Small intestine (tissue), 7 donors: ENCODE data around the gene PRKAR1B. TPM values are rescaled to one million over a fixed set of nuclear protein-coding genes. Genes with fewer than 3 reads are reported as not detected.
"Not testable (repeated sequence)": the region's sequence is repeated elsewhere in the genome, so short reads cannot be mapped to it uniquely, and the experiment has no call there.

Experiments used
- DNase-seq, 2 donors: peaks; one replicate each; pipeline versions ENCODE4 v3.0.0 to v3.0.0-alpha.2; 2013
- FAIRE-seq: peaks from 2 replicates; lab custom pipeline; 2012; peaks lifted over from hg19 to GRCh38; lab: Jason Lieb, UNC
- H3K27ac ChIP-seq, 3 donors: one replicate each; pipeline ENCODE4 v1.5.1; 2013; ENCODE audit warnings: low read length in 2 of 3, mild to moderate bottlenecking in 2 of 3, control low read depth in 1 of 3, inconsistent platforms in 1 of 3, low read depth in 1 of 3, moderate library complexity in 1 of 3
- H3K27me3 ChIP-seq, 3 donors: one replicate each; pipeline ENCODE4 v1.6.1; 2013; ENCODE audit warnings: low read length in 3 of 3, inconsistent platforms in 1 of 3; ENCODE audit not compliant: control insufficient read depth in 3 of 3, insufficient read depth in 3 of 3
- H3K36me3 ChIP-seq, 3 donors: one replicate each; pipeline ENCODE4 v1.6.1; 2013; ENCODE audit warnings: low read length in 3 of 3, inconsistent platforms in 1 of 3, low read depth in 1 of 3, mild to moderate bottlenecking in 1 of 3, moderate library complexity in 1 of 3; ENCODE audit not compliant: control insufficient read depth in 3 of 3, insufficient read depth in 2 of 3
- H3K4me1 ChIP-seq, 3 donors: one replicate each; pipeline ENCODE4 v1.6.1; 2013; ENCODE audit warnings: low read length in 2 of 3, inconsistent platforms in 1 of 3, low read depth in 1 of 3, mild to moderate bottlenecking in 1 of 3, moderate library complexity in 1 of 3; ENCODE audit not compliant: control insufficient read depth in 3 of 3, insufficient read depth in 2 of 3
- H3K4me3 ChIP-seq, 3 donors: one replicate each; pipeline ENCODE4 v1.5.1; 2013; ENCODE audit warnings: low read length in 3 of 3, control low read depth in 1 of 3, inconsistent platforms in 1 of 3, low read depth in 1 of 3, mild to moderate bottlenecking in 1 of 3, moderate library complexity in 1 of 3
- H3K9me3 ChIP-seq, 2 donors: one replicate each; pipeline ENCODE4 v1.6.1; 2013; ENCODE audit warnings: low read depth in 1 of 2, low read length in 1 of 2; ENCODE audit not compliant: control insufficient read depth in 2 of 2, insufficient read depth in 1 of 2
- WGBS, 3 donors: extraction: QIAGEN DNeasy Blood & Tissue Kit; methylation state at CpG; one replicate each; pipeline ENCODE4 v1.1.7; 2013; 5-methylcytosine and 5-hydroxymethylcytosine counted together
- polyA plus RNA-seq, 4 donors: library from polyadenylated mRNA; stranded (reverse) in 3 of 4; unstranded in 1 of 4; fragments of 200-250 nt in 3 of 4; fragments of 120-200 nt in 1 of 4; gene quantifications; one replicate each; pipeline versions ENCODE4 v1.2.1 to v1.2.3, GENCODE V29; 2013
- donor health status: healthy with polysubstance abuse.
- donor health status: control.
- donor health status: control.
- donor health status: Bipolar disorder and iron deficiency.
- donor health status: healthy.

PRKAR1B gene
- polyA plus RNA-seq, 4 donors = 9.5 to 32.3 (median 18.6) TPM

DNA sequence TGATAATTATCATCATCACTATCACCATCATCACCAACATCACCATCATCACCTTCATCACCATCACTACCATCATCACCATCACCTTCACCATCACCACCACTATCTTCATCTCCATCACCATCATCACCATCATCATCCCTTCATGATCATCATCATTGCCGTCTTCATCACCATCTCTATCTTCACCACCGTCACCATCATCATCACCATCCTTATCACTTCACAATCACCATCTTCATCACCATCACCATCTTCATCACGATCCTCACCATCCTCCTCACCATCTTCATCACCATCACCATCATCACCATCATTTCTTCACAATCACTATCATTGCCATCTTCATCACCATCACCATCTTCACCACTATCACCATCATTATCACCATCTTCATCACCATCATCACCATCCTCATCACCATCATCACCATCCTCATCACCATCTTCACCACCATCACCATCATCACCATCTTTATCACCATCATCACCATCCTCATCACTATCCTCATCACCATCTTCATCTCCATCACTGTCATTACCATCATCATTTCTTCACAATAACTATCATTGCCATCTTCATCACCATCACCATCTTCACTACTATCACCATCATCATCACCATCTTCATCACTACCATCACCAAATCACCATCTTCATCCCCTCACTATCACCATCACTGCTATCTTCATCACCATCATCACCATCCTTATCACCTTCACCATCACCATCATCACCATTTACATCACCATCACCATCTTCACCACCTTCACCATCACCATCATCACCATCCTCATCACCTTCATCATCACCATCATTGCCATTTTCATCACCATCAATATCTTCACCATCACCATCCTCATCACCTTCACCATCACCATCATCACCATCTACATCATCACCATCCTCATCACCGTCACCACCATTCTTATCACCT, 73.0 kb downstream of the PRKAR1B start:
- Histone ChIP-seq H3K27me3 (no peaks in the 10 kb centered on the region), H3K9me3 (peaks cover 0 to 16% of the 10 kb centered on the region in 2 donors), H3K4me1 (no peaks in the 10 kb centered on the region), H3K36me3 (peaks cover 0 to 35% (median 0%) of the 10 kb centered on the region in 3 donors), H3K27ac (no peak overlapping the region), H3K4me3 (no peak overlapping the region)
- no peak for FAIRE-seq
- 96 to 97% (median 97%) methylated on average over 4 of the region's 4 CpGs for whole genome bisulfite sequencing, 3 donors
- no peak for DNase-seq

DNA sequence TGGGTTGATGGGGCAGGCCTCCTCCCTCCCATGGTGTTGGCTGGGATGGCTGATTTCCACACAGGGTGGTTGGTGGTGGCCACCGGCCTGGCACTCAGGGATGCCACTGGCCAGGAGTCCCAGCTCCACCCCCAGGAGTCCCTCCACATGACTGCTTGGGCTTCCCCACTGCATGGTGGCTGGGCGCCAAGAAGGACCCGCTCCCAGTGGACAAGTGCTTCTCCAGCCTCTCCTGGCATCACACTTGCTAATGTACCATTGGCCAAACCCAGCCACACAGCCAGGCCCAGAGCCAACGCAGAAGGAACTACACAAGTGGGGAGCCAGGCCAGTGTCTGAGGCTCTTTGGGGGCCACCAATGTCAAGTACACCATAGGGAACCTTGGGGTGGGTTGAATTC, 74.2 kb downstream of the PRKAR1B start:
- FAIRE-seq (no peak), DNase-seq (no peak)
- Histone ChIP-seq H3K4me3 (no peak overlapping the region), H3K27me3 (no peaks in the 10 kb centered on the region), H3K36me3 (peaks cover 0 to 32% (median 0%) of the 10 kb centered on the region in 3 donors), H3K27ac (no peak overlapping the region), H3K4me1 (no peaks in the 10 kb centered on the region), H3K9me3 (peaks cover 0 to 17% of the 10 kb centered on the region in 2 donors)
- WGBS, 3 donors = 99 to 100% (median 100%) methylated on average over 4 of the region's 4 CpGs

DNA sequence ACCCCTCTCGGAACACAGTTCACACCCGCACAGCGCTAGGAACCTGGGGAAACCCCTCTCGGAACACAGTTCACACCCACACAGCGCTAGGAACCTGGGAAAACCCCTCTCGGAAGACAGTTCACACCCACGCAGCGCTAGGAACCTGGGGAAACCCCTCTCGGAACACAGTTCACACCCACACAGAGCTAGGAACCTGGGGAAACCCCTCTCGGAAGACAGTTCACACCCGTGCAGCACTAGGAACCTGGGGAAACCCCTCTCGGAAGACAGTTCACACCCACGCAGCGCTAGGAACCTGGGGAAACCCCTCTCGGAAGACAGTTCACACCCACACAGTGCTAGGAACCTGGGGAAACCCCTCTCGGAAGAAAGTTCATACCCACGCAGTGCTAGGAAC, 74.9 kb downstream of the PRKAR1B start:
- not testable (repeated sequence) for H3K4me1 ChIP-seq, H3K27ac ChIP-seq, H3K4me3 ChIP-seq, FAIRE-seq, DNase-seq, H3K27me3 ChIP-seq
- Histone ChIP-seq H3K9me3 (peaks cover 0 to 19% of the 10 kb centered on the region in 2 donors), H3K36me3 (peaks cover 0 to 31% (median 0%) of the 10 kb centered on the region in 3 donors)
- 95 to 96% (median 95%) methylated on average over 17 of the region's 17 CpGs for WGBS, 3 donors

DNA sequence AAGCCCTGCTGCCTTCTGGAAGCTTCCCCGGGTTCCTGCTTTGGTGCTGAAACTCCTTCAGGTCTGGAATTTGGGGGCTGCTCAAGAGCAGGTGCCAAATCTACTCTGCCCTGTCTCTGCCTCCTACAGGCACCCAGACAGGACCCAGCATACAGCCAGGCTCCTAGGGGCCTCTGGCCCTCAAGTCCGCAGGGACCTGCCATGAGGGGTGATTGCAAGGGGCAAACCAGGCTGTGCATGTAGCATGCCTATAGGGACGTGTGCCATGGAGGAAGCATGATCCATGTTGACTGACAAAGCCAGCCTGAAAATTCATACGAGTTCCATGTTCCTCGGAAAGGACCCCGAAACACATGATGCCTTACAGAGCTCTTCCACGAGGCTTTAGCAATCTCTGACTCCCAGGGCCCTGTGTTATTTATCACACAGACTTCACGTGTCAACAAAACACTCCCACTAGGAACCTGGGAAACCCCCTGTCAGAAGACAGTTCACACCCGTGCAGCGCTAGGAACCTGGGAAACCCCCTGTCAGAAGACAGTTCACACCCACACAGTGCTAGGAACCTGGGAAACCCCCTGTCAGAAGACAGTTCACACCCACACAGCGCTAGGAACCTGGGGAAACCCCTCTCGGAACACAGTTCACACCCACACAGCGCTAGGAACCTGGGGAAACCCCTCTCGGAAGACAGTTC, 75.9 kb downstream of the PRKAR1B start:
- no peak for FAIRE-seq
- Histone ChIP-seq H3K27ac (no peak overlapping the region), H3K4me1 (no peaks in the 10 kb centered on the region), H3K27me3 (no peaks in the 10 kb centered on the region), H3K36me3 (peaks cover 0 to 39% (median 0%) of the 10 kb centered on the region in 3 donors), H3K4me3 (no peak overlapping the region), H3K9me3 (peaks cover 0 to 19% of the 10 kb centered on the region in 2 donors)
- DNase-seq = no peak
- 78 to 88% (median 86%) methylated on average over 12 to 14 of the region's 14 CpGs for WGBS, 3 donors

DNA sequence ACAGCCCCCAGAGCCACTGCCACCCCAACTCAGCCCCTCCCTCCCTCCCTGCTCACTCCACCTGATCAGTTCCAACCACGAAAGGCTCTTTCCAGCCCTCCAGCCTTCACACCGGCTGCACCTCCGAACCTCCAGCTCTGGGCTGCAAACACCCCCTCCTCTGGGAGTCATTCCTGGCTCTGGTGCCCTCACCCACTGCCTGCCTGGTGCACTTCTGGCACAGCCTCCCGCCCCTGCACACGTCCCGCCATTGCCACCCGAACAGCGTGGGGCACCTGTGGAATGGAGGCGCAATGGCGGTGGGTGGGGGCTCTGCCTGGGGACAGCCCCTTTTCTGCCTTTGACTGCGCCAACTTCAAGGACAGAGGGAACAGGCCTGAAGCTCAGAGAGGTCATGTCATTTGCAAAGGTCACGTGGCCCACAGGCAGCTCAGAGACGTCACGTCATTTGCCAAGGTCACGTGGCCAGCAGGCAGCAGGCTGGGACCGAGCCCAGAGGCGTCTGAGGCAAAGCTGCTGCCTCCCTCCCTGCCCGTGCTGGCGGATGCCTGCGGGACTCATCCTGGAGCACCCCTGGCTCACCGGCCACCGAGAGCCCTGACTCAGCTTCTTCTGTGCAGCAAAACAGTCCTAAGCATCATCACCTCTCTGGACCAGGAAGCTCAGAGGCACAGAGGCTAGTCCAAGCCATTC, 76.6 kb downstream of the PRKAR1B start:
- FAIRE-seq (no peak), DNase-seq (no peak)
- Histone ChIP-seq H3K4me3 (no peak overlapping the region), H3K4me1 (no peaks in the 10 kb centered on the region), H3K9me3 (peaks cover 0 to 19% of the 10 kb centered on the region in 2 donors), H3K27me3 (no peaks in the 10 kb centered on the region), H3K36me3 (peaks cover 0 to 40% (median 0%) of the 10 kb centered on the region in 3 donors), H3K27ac (no peak overlapping the region)
- 88 to 94% (median 89%) methylated on average over 22 of the region's 22 CpGs for WGBS, 3 donors

DNA sequence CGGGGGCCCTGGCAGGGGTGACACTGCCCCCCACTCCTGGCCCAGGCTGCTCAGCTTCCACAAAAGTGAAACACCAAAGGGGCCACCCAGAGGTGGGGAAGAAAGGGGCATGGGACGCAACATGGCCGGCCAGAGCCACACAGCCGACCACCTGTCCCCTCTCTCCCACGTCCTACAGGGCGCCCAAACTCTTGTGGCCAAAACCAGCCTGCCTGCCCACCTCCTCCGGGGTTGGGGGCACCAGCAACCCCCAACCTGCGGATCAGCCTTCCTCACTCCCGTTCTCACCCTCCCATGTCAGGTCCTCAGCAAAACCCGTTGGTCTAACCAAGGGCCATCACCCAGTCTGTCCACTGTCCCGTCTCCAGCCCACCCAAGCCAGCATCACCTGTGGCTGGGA, 80.1 kb downstream of the PRKAR1B start:
- H3K4me1 ChIP-seq = no peaks in the 10 kb centered on the region
- no peak overlapping the region for H3K4me3 ChIP-seq
- H3K36me3 ChIP-seq = peaks cover 0 to 50% (median 0%) of the 10 kb centered on the region in 3 donors
- DNase-seq = no peak
- no peak for FAIRE-seq
- H3K27ac ChIP-seq = no peak overlapping the region
- WGBS, 3 donors = 93 to 96% (median 94%) methylated on average over 11 of the region's 11 CpGs
- H3K27me3 ChIP-seq = no peaks in the 10 kb centered on the region
- peaks cover 2 to 22% of the 10 kb centered on the region in 2 donors for H3K9me3 ChIP-seq

DNA sequence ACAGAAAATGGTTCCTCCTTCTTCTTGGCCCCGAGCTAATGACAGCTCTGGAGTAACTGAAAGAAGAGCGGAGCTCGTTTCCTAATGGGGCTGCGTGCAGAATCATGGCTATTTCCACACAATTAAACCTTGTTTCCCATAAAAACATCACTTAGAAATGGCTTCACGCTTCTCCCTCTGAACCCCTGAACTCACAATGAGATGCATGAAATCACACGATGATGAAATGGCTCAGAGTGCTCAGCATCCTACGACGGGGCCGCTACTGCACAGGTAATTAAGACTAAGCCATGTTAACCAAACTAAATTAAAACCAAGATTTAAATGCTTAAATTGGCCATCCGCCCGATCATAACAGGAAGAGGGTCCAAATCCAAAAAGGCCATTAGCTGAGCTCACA, 80.6 kb downstream of the PRKAR1B start:
- H3K4me3 ChIP-seq = no peak overlapping the region
- H3K9me3 ChIP-seq = peaks cover 2 to 23% of the 10 kb centered on the region in 2 donors
- FAIRE-seq (no peak), DNase-seq (no peak)
- H3K27ac ChIP-seq = no peak overlapping the region
- peaks cover 0 to 52% (median 0%) of the 10 kb centered on the region in 3 donors for H3K36me3 ChIP-seq
- WGBS, 3 donors = 89 to 94% (median 90%) methylated on average over 11 of the region's 11 CpGs
- H3K4me1 ChIP-seq = no peaks in the 10 kb centered on the region
- no peaks in the 10 kb centered on the region for H3K27me3 ChIP-seq

DNA sequence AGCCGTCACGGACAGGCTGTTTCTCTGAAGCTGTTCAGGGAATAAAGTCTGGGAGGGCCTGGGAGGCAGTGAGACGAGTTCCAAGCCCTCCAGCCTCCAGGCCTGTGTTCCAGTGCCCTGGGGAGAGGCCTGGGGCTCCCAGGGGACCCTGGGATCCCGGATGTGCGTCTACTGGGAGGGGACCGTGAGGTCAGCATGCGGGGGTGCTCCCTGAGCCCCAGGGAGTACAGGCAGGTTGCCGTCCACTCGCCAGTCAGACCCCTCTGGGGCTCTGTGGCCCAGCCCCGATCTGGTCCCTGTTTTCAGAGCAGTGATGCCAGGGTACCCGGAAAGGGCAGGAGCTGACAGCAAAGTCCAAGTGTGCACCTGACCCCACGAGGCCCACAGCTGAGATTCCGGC, 81.5 kb downstream of the PRKAR1B start:
- no peak for FAIRE-seq
- no peaks in the 10 kb centered on the region for H3K27me3 ChIP-seq
- no peak for DNase-seq
- H3K9me3 ChIP-seq = peaks cover 2 to 23% of the 10 kb centered on the region in 2 donors
- H3K4me3 ChIP-seq = no peak overlapping the region
- peaks cover 0 to 51% (median 0%) of the 10 kb centered on the region in 3 donors for H3K36me3 ChIP-seq
- WGBS, 3 donors = 91 to 95% (median 93%) methylated on average over 11 to 13 of the region's 13 CpGs
- no peaks in the 10 kb centered on the region for H3K4me1 ChIP-seq
- no peak overlapping the region for H3K27ac ChIP-seq
